ENCODE data around the gene AP4M1. TPM values are rescaled to one million over a fixed set of nuclear protein-coding genes. Genes with fewer than 3 reads are reported as not detected.

The AP4M1 gene
- total RNA-seq, 2 donors from 2014 or later: 12.2 to 12.4 TPM

GRCh38 chr7:100109521-100110163, 8.2 kb downstream of the AP4M1 start:
- Histone ChIP-seq H3K27me3 (no peaks in the 10 kb centered on the region), H3K9me3 (no peaks in the 10 kb centered on the region), H3K4me3 (no peak overlapping the region), H3K27ac (no peak overlapping the region), H3K36me3 (peaks cover 65% of the 10 kb centered on the region), H3K4me1 (no peaks in the 10 kb centered on the region)
- no peak for DNase-seq (ENCODE audit: low spot score)
- TF ChIP-seq, protein P1, sequence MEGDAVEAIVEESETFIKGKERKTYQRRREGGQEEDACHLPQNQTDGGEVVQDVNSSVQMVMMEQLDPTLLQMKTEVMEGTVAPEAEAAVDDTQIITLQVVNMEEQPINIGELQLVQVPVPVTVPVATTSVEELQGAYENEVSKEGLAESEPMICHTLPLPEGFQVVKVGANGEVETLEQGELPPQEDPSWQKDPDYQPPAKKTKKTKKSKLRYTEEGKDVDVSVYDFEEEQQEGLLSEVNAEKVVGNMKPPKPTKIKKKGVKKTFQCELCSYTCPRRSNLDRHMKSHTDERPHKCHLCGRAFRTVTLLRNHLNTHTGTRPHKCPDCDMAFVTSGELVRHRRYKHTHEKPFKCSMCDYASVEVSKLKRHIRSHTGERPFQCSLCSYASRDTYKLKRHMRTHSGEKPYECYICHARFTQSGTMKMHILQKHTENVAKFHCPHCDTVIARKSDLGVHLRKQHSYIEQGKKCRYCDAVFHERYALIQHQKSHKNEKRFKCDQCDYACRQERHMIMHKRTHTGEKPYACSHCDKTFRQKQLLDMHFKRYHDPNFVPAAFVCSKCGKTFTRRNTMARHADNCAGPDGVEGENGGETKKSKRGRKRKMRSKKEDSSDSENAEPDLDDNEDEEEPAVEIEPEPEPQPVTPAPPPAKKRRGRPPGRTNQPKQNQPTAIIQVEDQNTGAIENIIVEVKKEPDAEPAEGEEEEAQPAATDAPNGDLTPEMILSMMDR (IDR thresholded peaks at IDR 0.05): no peak

DNA sequence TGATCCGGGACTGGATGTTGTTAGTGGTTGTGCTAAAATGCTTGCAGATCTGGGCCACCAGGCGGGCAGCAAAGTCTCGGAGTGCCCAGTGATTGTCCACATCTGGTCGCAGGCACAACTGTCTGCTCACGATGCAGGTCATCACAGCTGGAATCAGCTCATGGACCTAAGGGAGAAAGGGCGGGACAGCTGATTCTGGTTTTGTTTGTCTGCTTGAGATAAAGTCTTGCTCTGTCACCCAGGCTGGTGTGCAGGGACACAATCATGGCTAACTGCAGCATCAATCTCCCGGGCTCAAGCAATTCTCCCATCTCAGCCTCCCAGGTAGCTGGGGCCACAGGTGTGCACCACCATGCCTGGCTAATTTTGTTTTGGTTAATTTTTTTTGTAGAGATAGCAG, 9.7 kb downstream of the AP4M1 start:
- H3K36me3 ChIP-seq: peaks cover 51% of the 10 kb centered on the region
- TF ChIP-seq, protein P1 (IDR thresholded peaks at IDR 0.05): no peak
- DNase-seq (ENCODE audit: low spot score): no peak
- H3K27me3 ChIP-seq: no peaks in the 10 kb centered on the region
- no peak overlapping the region for H3K4me3 ChIP-seq
- H3K27ac ChIP-seq: no peak overlapping the region
- H3K9me3 ChIP-seq: no peaks in the 10 kb centered on the region
- no peaks in the 10 kb centered on the region for H3K4me1 ChIP-seq

DNA sequence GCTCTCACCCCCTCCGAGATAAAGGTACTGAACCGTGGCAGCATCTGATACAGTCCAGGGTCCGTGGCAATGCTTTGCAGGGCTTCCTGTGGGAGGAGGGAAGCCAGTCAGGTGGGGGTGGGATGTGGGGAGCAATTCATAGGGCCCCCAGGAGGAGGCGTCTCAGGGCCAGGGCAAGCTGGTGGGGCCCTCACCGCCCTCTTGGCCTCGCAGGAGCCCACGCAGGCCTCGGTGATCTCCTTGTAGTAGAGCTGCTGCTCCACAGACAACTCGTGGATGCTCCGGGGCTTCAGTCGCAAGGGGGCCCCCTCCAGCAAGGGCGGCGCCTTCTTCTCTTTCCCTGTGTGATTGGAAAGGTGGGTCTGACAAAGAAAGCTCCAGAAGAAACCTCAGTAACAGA, 10.5 kb downstream of the AP4M1 start:
- DNase-seq (ENCODE audit: low spot score): no peak
- Histone ChIP-seq H3K36me3 (peaks cover 45% of the 10 kb centered on the region), H3K4me3 (no peak overlapping the region), H3K4me1 (no peaks in the 10 kb centered on the region), H3K27ac (no peak overlapping the region), H3K27me3 (no peaks in the 10 kb centered on the region), H3K9me3 (no peaks in the 10 kb centered on the region)
- TF ChIP-seq, protein P1 (IDR thresholded peaks at IDR 0.05): no peak

DNA sequence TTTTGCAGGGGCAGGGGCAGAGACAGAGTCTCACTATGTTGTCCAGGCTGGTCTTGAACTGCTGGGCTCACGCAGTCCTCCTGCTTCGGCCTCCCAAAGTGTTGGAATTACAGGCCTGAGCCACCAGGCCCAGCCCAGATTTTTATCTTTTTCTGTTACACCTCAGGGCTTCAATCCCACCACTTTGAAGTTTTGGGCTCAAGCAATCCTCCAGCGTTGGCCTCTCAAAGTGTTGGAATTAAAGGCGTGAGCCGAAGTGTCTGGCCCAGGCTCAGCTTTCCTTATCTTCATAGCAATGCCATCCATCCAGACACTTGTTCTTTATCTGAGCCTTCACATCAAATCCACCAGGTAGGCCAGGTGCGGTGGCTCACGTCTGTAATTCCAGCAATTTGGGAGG, 13.6 kb downstream of the AP4M1 start:
- no peak overlapping the region for H3K27ac ChIP-seq
- H3K4me3 ChIP-seq: no peak overlapping the region
- DNase-seq (ENCODE audit: low spot score): no peak
- H3K27me3 ChIP-seq: no peaks in the 10 kb centered on the region
- TF ChIP-seq, protein P1 (IDR thresholded peaks at IDR 0.05): no peak
- H3K36me3 ChIP-seq: peaks cover 27% of the 10 kb centered on the region
- no peaks in the 10 kb centered on the region for H3K9me3 ChIP-seq
- H3K4me1 ChIP-seq: peaks cover 0 to 11% of the 10 kb centered on the region in 2 donors

GRCh38 chr7:100118388-100119071, 17.1 kb downstream of the AP4M1 start:
- peak overlapping the region; percentile 88 for H3K27ac ChIP-seq
- H3K36me3 ChIP-seq: no peaks in the 10 kb centered on the region
- no peaks in the 10 kb centered on the region for H3K9me3 ChIP-seq
- DNase-seq (ENCODE audit: low spot score): no peak
- H3K4me1 ChIP-seq: peaks cover 0 to 19% of the 10 kb centered on the region in 2 donors
- H3K27me3 ChIP-seq: no peaks in the 10 kb centered on the region
- TF ChIP-seq, protein P1 (IDR thresholded peaks at IDR 0.05): no peak
- peak overlapping the region; percentile 75 for H3K4me3 ChIP-seq
